Measurements from ENCODE around the gene PYGO2.

GRCh38 chr1:155002464-155003226 is 41.1 kb upstream of the PYGO2 start, which contains the start of gene ZBTB7B:
- TF ChIP-seq, protein P1, sequence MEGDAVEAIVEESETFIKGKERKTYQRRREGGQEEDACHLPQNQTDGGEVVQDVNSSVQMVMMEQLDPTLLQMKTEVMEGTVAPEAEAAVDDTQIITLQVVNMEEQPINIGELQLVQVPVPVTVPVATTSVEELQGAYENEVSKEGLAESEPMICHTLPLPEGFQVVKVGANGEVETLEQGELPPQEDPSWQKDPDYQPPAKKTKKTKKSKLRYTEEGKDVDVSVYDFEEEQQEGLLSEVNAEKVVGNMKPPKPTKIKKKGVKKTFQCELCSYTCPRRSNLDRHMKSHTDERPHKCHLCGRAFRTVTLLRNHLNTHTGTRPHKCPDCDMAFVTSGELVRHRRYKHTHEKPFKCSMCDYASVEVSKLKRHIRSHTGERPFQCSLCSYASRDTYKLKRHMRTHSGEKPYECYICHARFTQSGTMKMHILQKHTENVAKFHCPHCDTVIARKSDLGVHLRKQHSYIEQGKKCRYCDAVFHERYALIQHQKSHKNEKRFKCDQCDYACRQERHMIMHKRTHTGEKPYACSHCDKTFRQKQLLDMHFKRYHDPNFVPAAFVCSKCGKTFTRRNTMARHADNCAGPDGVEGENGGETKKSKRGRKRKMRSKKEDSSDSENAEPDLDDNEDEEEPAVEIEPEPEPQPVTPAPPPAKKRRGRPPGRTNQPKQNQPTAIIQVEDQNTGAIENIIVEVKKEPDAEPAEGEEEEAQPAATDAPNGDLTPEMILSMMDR (conservative IDR thresholded peaks at IDR 0.05), result no peak
- TF ChIP-seq ZFX (IDR thresholded peaks at IDR 0.05), result peak; percentile 53; the same call in 1 of the 2 replicates
